IPS-18c (cell line): Measurements from ENCODE around the gene ZNF446.
A peak's percentile ranks its signal among the peaks of the same experiment; 100 is the strongest.
"Not testable (repeated sequence)": the region's sequence is repeated elsewhere in the genome, so short reads cannot be mapped to it uniquely, and the experiment has no call there.

Experiments used
- H3K4me3 ChIP-seq: 2 replicates; pipeline ENCODE4 v1.7.0; 2013; ENCODE audit warnings: low read depth, mild to moderate bottlenecking, low read length, moderate library complexity; ENCODE audit not compliant: insufficient read depth
- H3K9me3 ChIP-seq: one replicate; pipeline ENCODE4 v1.6.1; 2013; ENCODE audit warnings: mild to moderate bottlenecking, low read length, moderate library complexity; ENCODE audit not compliant: control insufficient read depth, insufficient read depth

ZNF446 gene

GRCh38 chr19:58482372-58482771, 6.2 kb downstream of the ZNF446 start:
- Histone ChIP-seq H3K4me3 (no peak overlapping the region), H3K9me3 (no peaks in the 10 kb centered on the region)

- Histone ChIP-seq H3K4me3 (no peak overlapping the region), H3K9me3 (no peaks in the 10 kb centered on the region)
Observed at GRCh38 chr19:58483776-58484175, 7.6 kb downstream of the ZNF446 start.

GRCh38 chr19:58484349-58484748, 8.2 kb downstream of the ZNF446 start:
- H3K9me3 ChIP-seq, H3K4me3 ChIP-seq: not testable (repeated sequence)

- Histone ChIP-seq H3K9me3 (peaks cover 4% of the 10 kb centered on the region), H3K4me3 (no peak overlapping the region)
Observed at GRCh38 chr19:58491393-58491792, 15.2 kb downstream of the ZNF446 start.

- H3K4me3 ChIP-seq, result no peak overlapping the region
- H3K9me3 ChIP-seq, result peaks cover 4% of the 10 kb centered on the region
Observed at GRCh38 chr19:58492265-58492664, 16.1 kb downstream of the ZNF446 start.

- H3K9me3 ChIP-seq, result no peaks in the 10 kb centered on the region
- no peak overlapping the region for H3K4me3 ChIP-seq
Observed at GRCh38 chr19:58497634-58498170, 21.6 kb downstream of the ZNF446 start.

- no peaks in the 10 kb centered on the region for H3K9me3 ChIP-seq
- peak overlapping the region; percentile 80 for H3K4me3 ChIP-seq
Observed at GRCh38 chr19:58498316-58499020, 22.3 kb downstream of the ZNF446 start.

GRCh38 chr19:58499021-58499927, 23.1 kb downstream of the ZNF446 start:
- Histone ChIP-seq H3K9me3 (no peaks in the 10 kb centered on the region), H3K4me3 (peak overlapping the region; percentile 80)

GRCh38 chr19:58500242-58500641, 24.1 kb downstream of the ZNF446 start:
- H3K4me3 ChIP-seq, result peak overlapping the region; percentile 76
- no peaks in the 10 kb centered on the region for H3K9me3 ChIP-seq

GRCh38 chr19:58507602-58508223, 31.6 kb downstream of the ZNF446 start:
- H3K9me3 ChIP-seq, H3K4me3 ChIP-seq: not testable (repeated sequence)

- H3K4me3 ChIP-seq, result no peak overlapping the region
- H3K9me3 ChIP-seq, result no peaks in the 10 kb centered on the region
Observed at GRCh38 chr19:58509731-58510083, 33.6 kb downstream of the ZNF446 start.

- no peak overlapping the region for H3K4me3 ChIP-seq
- H3K9me3 ChIP-seq, result no peaks in the 10 kb centered on the region
Observed at GRCh38 chr19:58510084-58510862, 34.1 kb downstream of the ZNF446 start.

- no peak within 1 kb of the TSS for H3K4me3 ChIP-seq
- H3K9me3 ChIP-seq, result no peaks in the 10 kb centered on the region
Observed at GRCh38 chr19:58511353-58512208, 35.4 kb downstream of the ZNF446 start, which contains the start of gene SLC27A5. Gene SLC27A5 (minus strand): TSS chr19:58511992. CDS start chr19:58511955, 37 bp downstream.

GRCh38 chr19:58513213-58513693, 37.1 kb downstream of the ZNF446 start:
- Histone ChIP-seq H3K4me3 (no peak overlapping the region; the same call in 1 of the 2 replicates), H3K9me3 (no peaks in the 10 kb centered on the region)

GRCh38 chr19:58513694-58514563, 37.8 kb downstream of the ZNF446 start:
- peak overlapping the region; percentile 45 for H3K4me3 ChIP-seq
- peaks cover under 1% of the 10 kb centered on the region for H3K9me3 ChIP-seq
